Liver (tissue), 9 donors: ENCODE measurements around the gene KLHDC10. TPM values are rescaled to one million over a fixed set of nuclear protein-coding genes. Genes with fewer than 3 reads are reported as not detected.

ENCODE experiments used
- DNase-seq: peaks from one replicate; pipeline ENCODE4 v3.0.0-alpha.2; 2017; ENCODE audit warnings: low spot score
- H3K27ac ChIP-seq, 2 donors: one replicate each; pipeline ENCODE4 v1.7.0; 2013; ENCODE audit warnings: inconsistent platforms in 2 of 2, low read length in 2 of 2, control low read depth in 1 of 2, low read depth in 1 of 2, mild to moderate bottlenecking in 1 of 2
- H3K27me3 ChIP-seq, 4 donors: one replicate each; pipeline versions ENCODE4 v1.6.1 to v1.7.0; 2013; ENCODE audit warnings: low read length in 3 of 4, inconsistent platforms in 1 of 4, mild to moderate bottlenecking in 1 of 4, moderate library complexity in 1 of 4; ENCODE audit not compliant: control insufficient read depth in 4 of 4, insufficient read depth in 4 of 4
- H3K36me3 ChIP-seq, 4 donors: one replicate each; pipeline versions ENCODE4 v1.6.1 to v1.7.0; 2013; ENCODE audit warnings: low read length in 3 of 4, mild to moderate bottlenecking in 3 of 4, low read depth in 1 of 4, moderate library complexity in 1 of 4; ENCODE audit not compliant: control insufficient read depth in 4 of 4, insufficient read depth in 3 of 4
- H3K4me1 ChIP-seq, 4 donors: one replicate each; pipeline versions ENCODE4 v1.6.1 to v1.7.0; 2013; ENCODE audit warnings: low read length in 3 of 4, mild to moderate bottlenecking in 3 of 4, moderate library complexity in 1 of 4; ENCODE audit not compliant: control insufficient read depth in 4 of 4, insufficient read depth in 4 of 4
- H3K4me3 ChIP-seq, 3 donors: one replicate each; pipeline versions ENCODE4 v1.6.1 to v1.7.0; 2013; ENCODE audit warnings: low read length in 3 of 3, control low read depth in 1 of 3, low read depth in 1 of 3, mild to moderate bottlenecking in 1 of 3
- H3K9ac ChIP-seq, 2 donors: one replicate each; pipeline ENCODE4 v1.7.0; 2013; ENCODE audit warnings: low read length in 2 of 2, mild to moderate bottlenecking in 2 of 2, moderate library complexity in 2 of 2, control low read depth in 1 of 2, low read depth in 1 of 2
- H3K9me3 ChIP-seq, 4 donors: one replicate each; pipeline versions ENCODE4 v1.6.1 to v1.7.0; 2013; ENCODE audit warnings: low read length in 3 of 4; ENCODE audit not compliant: control insufficient read depth in 4 of 4
- FOXA1 ChIP-seq: IDR thresholded peaks from 2 replicates; pipeline ENCODE4 v1.6.1; 2016; ENCODE audit warnings: antibody characterized with exemption
- FOXA2 ChIP-seq: IDR thresholded peaks from 2 replicates; pipeline ENCODE4 v1.6.1; 2016; ENCODE audit warnings: antibody characterized with exemption
- GABPA ChIP-seq, 2 donors: IDR thresholded peaks in 1 of 2; conservative IDR thresholded peaks in 1 of 2; 2 replicates each; pipeline ENCODE4 v1.6.1; 2016; ENCODE audit warnings: antibody characterized with exemption in 2 of 2, mild to moderate bottlenecking in 1 of 2, moderate library complexity in 1 of 2
- HNF4A ChIP-seq, 2 donors: conservative IDR thresholded peaks; 2 replicates each; pipeline ENCODE4 v1.6.1; 2016; ENCODE audit warnings: antibody characterized with exemption in 2 of 2, mild to moderate bottlenecking in 2 of 2
- HNF4G ChIP-seq: IDR thresholded peaks from 2 replicates; pipeline ENCODE4 v1.6.1; 2016; ENCODE audit warnings: antibody characterized with exemption
- JUND ChIP-seq, 2 donors: IDR thresholded peaks; 2 replicates each; pipeline ENCODE4 v1.6.1; 2016; ENCODE audit warnings: antibody characterized with exemption in 2 of 2
- MAX ChIP-seq: IDR thresholded peaks from 2 replicates; pipeline ENCODE4 v1.6.1; 2016; ENCODE audit warnings: antibody characterized with exemption
- NR2F2 ChIP-seq: IDR thresholded peaks from 2 replicates; pipeline ENCODE4 v1.6.1; 2016; ENCODE audit warnings: antibody characterized with exemption
- RAD21 ChIP-seq, 2 donors: IDR thresholded peaks; 2 replicates each; pipeline ENCODE4 v1.6.1; 2016; ENCODE audit warnings: antibody characterized with exemption in 2 of 2, mild to moderate bottlenecking in 2 of 2
- RXRA ChIP-seq, 2 donors: IDR thresholded peaks; 2 replicates each; pipeline ENCODE4 v1.6.1; 2017 to 2018; ENCODE audit warnings: antibody characterized with exemption in 2 of 2, mild to moderate bottlenecking in 1 of 2
- SP1 ChIP-seq: IDR thresholded peaks from 2 replicates; pipeline ENCODE4 v1.6.1; 2018; ENCODE audit warnings: antibody characterized with exemption, mild to moderate bottlenecking
- TAF1 ChIP-seq: conservative IDR thresholded peaks from 2 replicates; pipeline ENCODE4 v1.6.1; 2016; ENCODE audit warnings: antibody characterized with exemption, mild to moderate bottlenecking
- YY1 ChIP-seq: IDR thresholded peaks from 2 replicates; pipeline ENCODE4 v1.6.1; 2016; ENCODE audit warnings: antibody characterized with exemption, mild to moderate bottlenecking
- WGBS: extraction: QIAGEN DNeasy Blood & Tissue Kit; methylation state at CpG from one replicate; pipeline ENCODE4 v1.1.7; 2013; 5-methylcytosine and 5-hydroxymethylcytosine counted together
- polyA plus RNA-seq, 2 donors: library from polyadenylated mRNA; stranded (reverse) in 1 of 2; unstranded in 1 of 2; fragments of 200-250 nt in 1 of 2; fragments of >200 nt in 1 of 2; fragmentation: Nextera tagmentation in 1 of 2; extraction: Ambion mirVana in 1 of 2; gene quantifications; one replicate each; pipeline versions ENCODE4 v1.2.1 to v1.2.3, GENCODE V29; 2013 to 2015
- total RNA-seq, 2 donors: library from RNA; depleted of rRNA; stranded (reverse); fragments of >200 nt; gene quantifications; one replicate each; pipeline ENCODE4 v1.2.3, GENCODE V29; 2014
- TF ChIP-seq, protein P1 (sequence below): fragments of 150-350 bp; IDR thresholded peaks from 2 replicates; pipeline ENCODE4 v1.5.1; 2017; ENCODE audit warnings: improper control_type of control experiment, low read depth, low read length; ENCODE audit not compliant: missing input control
- TF ChIP-seq, protein P2 (sequence below): IDR thresholded peaks from 2 replicates; pipeline ENCODE4 v1.6.1; 2016; ENCODE audit warnings: antibody characterized with exemption, mild to moderate bottlenecking
- TF ChIP-seq, protein P3 (sequence below): IDR thresholded peaks from 2 replicates; pipeline ENCODE4 v1.6.1; 2016; ENCODE audit warnings: antibody characterized with exemption
- TF ChIP-seq, protein P4 (sequence below): IDR thresholded peaks from 2 replicates; pipeline ENCODE4 v1.6.1; 2016; ENCODE audit warnings: antibody characterized with exemption
- donor health status: healthy.
- donor health status: healthy.
- donor health status: healthy.
- donor health status: healthy.
- donor health status: healthy.

The KLHDC10 gene
- total and polyA plus RNA-seq, 4 donors: 10.8 to 31.2 (median 17.4) TPM

GRCh38 chr7:130021105-130021834, 49.1 kb upstream of the KLHDC10 start:
- H3K4me3 ChIP-seq: no peak overlapping the region
- no peaks in the 10 kb centered on the region for H3K9me3 ChIP-seq
- no peak overlapping the region for H3K9ac ChIP-seq
- H3K4me1 ChIP-seq: no peaks in the 10 kb centered on the region
- no peaks in the 10 kb centered on the region for H3K27me3 ChIP-seq
- TF ChIP-seq RXRA (IDR thresholded peaks at IDR 0.05) (no peak), HNF4A (conservative IDR thresholded peaks at IDR 0.05) (no peak), TAF1 (no peak), MAX (no peak), JUND (IDR thresholded peaks at IDR 0.05) (no peak), YY1 (no peak), FOXA1 (no peak), HNF4G (no peak)
- WGBS: 95% methylated on average over 10 of the region's 10 CpGs
- H3K36me3 ChIP-seq: peaks cover 16 to 71% (median 49%) of the 10 kb centered on the region in 4 donors
- no peak for DNase-seq
- no peak overlapping the region for H3K27ac ChIP-seq

- peaks cover 13 to 76% (median 53%) of the 10 kb centered on the region in 4 donors for H3K36me3 ChIP-seq
These were observed 48.2 kb upstream of the KLHDC10 start for GRCh38 chr7:130022115-130022514.

More at GRCh38 chr7:130022115-130022514, 48.2 kb upstream of the KLHDC10 start:
- WGBS: 94% methylated on average over 9 of the region's 9 CpGs
- Histone ChIP-seq H3K27me3 (no peaks in the 10 kb centered on the region), H3K4me1 (no peaks in the 10 kb centered on the region), H3K9ac (no peak overlapping the region), H3K4me3 (no peak overlapping the region), H3K9me3 (no peaks in the 10 kb centered on the region), H3K27ac (no peak overlapping the region)
- TF ChIP-seq, protein P1, sequence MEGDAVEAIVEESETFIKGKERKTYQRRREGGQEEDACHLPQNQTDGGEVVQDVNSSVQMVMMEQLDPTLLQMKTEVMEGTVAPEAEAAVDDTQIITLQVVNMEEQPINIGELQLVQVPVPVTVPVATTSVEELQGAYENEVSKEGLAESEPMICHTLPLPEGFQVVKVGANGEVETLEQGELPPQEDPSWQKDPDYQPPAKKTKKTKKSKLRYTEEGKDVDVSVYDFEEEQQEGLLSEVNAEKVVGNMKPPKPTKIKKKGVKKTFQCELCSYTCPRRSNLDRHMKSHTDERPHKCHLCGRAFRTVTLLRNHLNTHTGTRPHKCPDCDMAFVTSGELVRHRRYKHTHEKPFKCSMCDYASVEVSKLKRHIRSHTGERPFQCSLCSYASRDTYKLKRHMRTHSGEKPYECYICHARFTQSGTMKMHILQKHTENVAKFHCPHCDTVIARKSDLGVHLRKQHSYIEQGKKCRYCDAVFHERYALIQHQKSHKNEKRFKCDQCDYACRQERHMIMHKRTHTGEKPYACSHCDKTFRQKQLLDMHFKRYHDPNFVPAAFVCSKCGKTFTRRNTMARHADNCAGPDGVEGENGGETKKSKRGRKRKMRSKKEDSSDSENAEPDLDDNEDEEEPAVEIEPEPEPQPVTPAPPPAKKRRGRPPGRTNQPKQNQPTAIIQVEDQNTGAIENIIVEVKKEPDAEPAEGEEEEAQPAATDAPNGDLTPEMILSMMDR: no peak
- TF ChIP-seq FOXA2 (no peak), GABPA (IDR thresholded peaks at IDR 0.05 in 1 of 2, conservative IDR thresholded peaks at IDR 0.05 in 1 of 2) (no peak), TAF1 (no peak), YY1 (no peak), RAD21 (IDR thresholded peaks at IDR 0.05) (no peak), NR2F2 (no peak), SP1 (no peak), RXRA (IDR thresholded peaks at IDR 0.05) (no peak)
- TF ChIP-seq, protein P2, sequence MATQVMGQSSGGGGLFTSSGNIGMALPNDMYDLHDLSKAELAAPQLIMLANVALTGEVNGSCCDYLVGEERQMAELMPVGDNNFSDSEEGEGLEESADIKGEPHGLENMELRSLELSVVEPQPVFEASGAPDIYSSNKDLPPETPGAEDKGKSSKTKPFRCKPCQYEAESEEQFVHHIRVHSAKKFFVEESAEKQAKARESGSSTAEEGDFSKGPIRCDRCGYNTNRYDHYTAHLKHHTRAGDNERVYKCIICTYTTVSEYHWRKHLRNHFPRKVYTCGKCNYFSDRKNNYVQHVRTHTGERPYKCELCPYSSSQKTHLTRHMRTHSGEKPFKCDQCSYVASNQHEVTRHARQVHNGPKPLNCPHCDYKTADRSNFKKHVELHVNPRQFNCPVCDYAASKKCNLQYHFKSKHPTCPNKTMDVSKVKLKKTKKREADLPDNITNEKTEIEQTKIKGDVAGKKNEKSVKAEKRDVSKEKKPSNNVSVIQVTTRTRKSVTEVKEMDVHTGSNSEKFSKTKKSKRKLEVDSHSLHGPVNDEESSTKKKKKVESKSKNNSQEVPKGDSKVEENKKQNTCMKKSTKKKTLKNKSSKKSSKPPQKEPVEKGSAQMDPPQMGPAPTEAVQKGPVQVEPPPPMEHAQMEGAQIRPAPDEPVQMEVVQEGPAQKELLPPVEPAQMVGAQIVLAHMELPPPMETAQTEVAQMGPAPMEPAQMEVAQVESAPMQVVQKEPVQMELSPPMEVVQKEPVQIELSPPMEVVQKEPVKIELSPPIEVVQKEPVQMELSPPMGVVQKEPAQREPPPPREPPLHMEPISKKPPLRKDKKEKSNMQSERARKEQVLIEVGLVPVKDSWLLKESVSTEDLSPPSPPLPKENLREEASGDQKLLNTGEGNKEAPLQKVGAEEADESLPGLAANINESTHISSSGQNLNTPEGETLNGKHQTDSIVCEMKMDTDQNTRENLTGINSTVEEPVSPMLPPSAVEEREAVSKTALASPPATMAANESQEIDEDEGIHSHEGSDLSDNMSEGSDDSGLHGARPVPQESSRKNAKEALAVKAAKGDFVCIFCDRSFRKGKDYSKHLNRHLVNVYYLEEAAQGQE: no peak
- TF ChIP-seq, protein P3, sequence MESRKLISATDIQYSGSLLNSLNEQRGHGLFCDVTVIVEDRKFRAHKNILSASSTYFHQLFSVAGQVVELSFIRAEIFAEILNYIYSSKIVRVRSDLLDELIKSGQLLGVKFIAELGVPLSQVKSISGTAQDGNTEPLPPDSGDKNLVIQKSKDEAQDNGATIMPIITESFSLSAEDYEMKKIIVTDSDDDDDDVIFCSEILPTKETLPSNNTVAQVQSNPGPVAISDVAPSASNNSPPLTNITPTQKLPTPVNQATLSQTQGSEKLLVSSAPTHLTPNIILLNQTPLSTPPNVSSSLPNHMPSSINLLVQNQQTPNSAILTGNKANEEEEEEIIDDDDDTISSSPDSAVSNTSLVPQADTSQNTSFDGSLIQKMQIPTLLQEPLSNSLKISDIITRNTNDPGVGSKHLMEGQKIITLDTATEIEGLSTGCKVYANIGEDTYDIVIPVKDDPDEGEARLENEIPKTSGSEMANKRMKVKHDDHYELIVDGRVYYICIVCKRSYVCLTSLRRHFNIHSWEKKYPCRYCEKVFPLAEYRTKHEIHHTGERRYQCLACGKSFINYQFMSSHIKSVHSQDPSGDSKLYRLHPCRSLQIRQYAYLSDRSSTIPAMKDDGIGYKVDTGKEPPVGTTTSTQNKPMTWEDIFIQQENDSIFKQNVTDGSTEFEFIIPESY: no peak
- TF ChIP-seq, protein P4, sequence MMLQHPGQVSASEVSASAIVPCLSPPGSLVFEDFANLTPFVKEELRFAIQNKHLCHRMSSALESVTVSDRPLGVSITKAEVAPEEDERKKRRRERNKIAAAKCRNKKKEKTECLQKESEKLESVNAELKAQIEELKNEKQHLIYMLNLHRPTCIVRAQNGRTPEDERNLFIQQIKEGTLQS: no peak
- no peak for DNase-seq
